C4-2B (cell line): ENCODE data around the gene MEIOC.

Source experiments
- H3K27ac ChIP-seq: fragments of 450-650 bp; 2 replicates; pipeline ENCODE4 v1.5.1; 2017
- ZFX ChIP-seq: fragments of 450-650 bp; IDR thresholded peaks from 2 replicates; pipeline ENCODE4 v1.6.1; 2017
- TF ChIP-seq, protein P1 (sequence below): fragments of 450-650 bp; conservative IDR thresholded peaks from 2 replicates; pipeline ENCODE4 v1.5.1; 2017; ENCODE audit warnings: mild to moderate bottlenecking

Gene MEIOC

DNA sequence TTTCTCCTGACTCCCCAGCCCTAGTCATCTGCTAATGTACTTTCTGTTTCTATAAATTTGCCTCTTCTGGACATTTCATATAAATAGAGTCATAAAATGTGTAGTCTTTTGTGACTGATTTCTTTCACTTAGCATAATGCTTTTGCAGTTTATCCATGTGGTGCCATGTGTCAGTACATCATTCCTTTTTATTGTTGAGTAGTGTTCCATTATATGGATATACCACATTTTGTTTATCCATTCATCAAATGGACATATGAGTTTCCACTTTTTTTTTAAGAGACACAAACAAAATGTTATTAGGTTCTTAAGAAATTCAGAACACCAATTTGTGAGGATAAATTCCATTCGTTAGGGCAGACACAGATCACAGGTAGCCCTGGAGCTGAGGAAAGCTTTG, 63.2 kb downstream of the MEIOC start:
- no peak for TF ChIP-seq ZFX
- TF ChIP-seq, protein P1, sequence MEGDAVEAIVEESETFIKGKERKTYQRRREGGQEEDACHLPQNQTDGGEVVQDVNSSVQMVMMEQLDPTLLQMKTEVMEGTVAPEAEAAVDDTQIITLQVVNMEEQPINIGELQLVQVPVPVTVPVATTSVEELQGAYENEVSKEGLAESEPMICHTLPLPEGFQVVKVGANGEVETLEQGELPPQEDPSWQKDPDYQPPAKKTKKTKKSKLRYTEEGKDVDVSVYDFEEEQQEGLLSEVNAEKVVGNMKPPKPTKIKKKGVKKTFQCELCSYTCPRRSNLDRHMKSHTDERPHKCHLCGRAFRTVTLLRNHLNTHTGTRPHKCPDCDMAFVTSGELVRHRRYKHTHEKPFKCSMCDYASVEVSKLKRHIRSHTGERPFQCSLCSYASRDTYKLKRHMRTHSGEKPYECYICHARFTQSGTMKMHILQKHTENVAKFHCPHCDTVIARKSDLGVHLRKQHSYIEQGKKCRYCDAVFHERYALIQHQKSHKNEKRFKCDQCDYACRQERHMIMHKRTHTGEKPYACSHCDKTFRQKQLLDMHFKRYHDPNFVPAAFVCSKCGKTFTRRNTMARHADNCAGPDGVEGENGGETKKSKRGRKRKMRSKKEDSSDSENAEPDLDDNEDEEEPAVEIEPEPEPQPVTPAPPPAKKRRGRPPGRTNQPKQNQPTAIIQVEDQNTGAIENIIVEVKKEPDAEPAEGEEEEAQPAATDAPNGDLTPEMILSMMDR, result no peak
- H3K27ac ChIP-seq, result no peak overlapping the region

- H3K27ac ChIP-seq, result no peak overlapping the region
- no peak for TF ChIP-seq ZFX
Measured at GRCh38 chr17:44722254-44722653, 66.0 kb downstream of the MEIOC start.
